Thyroid gland (tissue), 4 donors: ENCODE measurements around the gene ANKRD13C. TPM values are rescaled to one million over a fixed set of nuclear protein-coding genes. Genes with fewer than 3 reads are reported as not detected.
"Not testable (repeated sequence)": the region's sequence is repeated elsewhere in the genome, so short reads cannot be mapped to it uniquely, and the experiment has no call there.

ENCODE experiments used
- DNase-seq, 2 donors: peaks; one replicate each; pipeline ENCODE4 v3.0.0-alpha.2; 2019
- H3K27ac ChIP-seq, 3 donors: fragments of 200-600 bp; sonication (generic); 1 replicate in 2 of 3; 2 replicates in 1 of 3; pipeline ENCODE4 v1.5.1; 2016 to 2019; ENCODE audit warnings: mild to moderate bottlenecking in 1 of 3, moderate library complexity in 1 of 3
- H3K27me3 ChIP-seq: fragments of 200-600 bp; sonication (generic); one replicate; pipeline ENCODE4 v1.5.1; 2019
- H3K36me3 ChIP-seq, 2 donors: fragments of 200-600 bp; sonication (generic); one replicate each; pipeline ENCODE4 v1.5.1; 2016 to 2019
- H3K4me1 ChIP-seq, 2 donors: fragments of 200-600 bp; sonication (generic); one replicate each; pipeline ENCODE4 v1.5.1; 2017 to 2019
- H3K4me3 ChIP-seq, 3 donors: fragments of 200-600 bp; sonication (generic); replicated peaks in 1 of 3; 1 replicate in 2 of 3; 2 replicates in 1 of 3; pipeline ENCODE4 v1.5.1; 2016; ENCODE audit warnings: mild to moderate bottlenecking in 1 of 3
- H3K9me3 ChIP-seq: fragments of 200-600 bp; sonication (generic); one replicate; pipeline ENCODE4 v1.5.1; 2017
- POLR2A ChIP-seq, 2 donors: fragments of 450-650 bp; IDR thresholded peaks; one replicate each; pipeline ENCODE4 v1.6.1; 2017; ENCODE audit warnings: antibody characterized with exemption in 2 of 2, mild to moderate bottlenecking in 2 of 2, moderate library complexity in 1 of 2
- WGBS, 2 donors: methylation state at CpG; one replicate each; pipeline ENCODE4 v1.1.5; 2017; 5-methylcytosine and 5-hydroxymethylcytosine counted together
- intact Hi-C: fragments of 100-400 bp; cut with DNase I; formaldehyde crosslinking; loops from one replicate; pipeline ENCODE4 v1.15.1; 2023
- total RNA-seq, 4 donors: library from RNA; depleted of rRNA; stranded (reverse); fragments of >200 nt; gene quantifications; one replicate each; pipeline ENCODE4 v1.2.3, GENCODE V29; 2016
- TF ChIP-seq, protein P1 (sequence below), 6 experiments: fragments of 200-600 bp in 3 of 6; fragments of 450-650 bp in 3 of 6; sonication (generic) in 3 of 6; IDR thresholded peaks; one replicate each; pipeline ENCODE4 v1.5.1; 2016 to 2019; ENCODE audit warnings: antibody characterized with exemption in 6 of 6, mild to moderate bottlenecking in 2 of 6, inconsistent platforms in 1 of 6, moderate library complexity in 1 of 6

ANKRD13C gene
- total RNA-seq, 4 donors from 2014 or later = 26.5 to 37.2 (median 29.6) TPM

DNA sequence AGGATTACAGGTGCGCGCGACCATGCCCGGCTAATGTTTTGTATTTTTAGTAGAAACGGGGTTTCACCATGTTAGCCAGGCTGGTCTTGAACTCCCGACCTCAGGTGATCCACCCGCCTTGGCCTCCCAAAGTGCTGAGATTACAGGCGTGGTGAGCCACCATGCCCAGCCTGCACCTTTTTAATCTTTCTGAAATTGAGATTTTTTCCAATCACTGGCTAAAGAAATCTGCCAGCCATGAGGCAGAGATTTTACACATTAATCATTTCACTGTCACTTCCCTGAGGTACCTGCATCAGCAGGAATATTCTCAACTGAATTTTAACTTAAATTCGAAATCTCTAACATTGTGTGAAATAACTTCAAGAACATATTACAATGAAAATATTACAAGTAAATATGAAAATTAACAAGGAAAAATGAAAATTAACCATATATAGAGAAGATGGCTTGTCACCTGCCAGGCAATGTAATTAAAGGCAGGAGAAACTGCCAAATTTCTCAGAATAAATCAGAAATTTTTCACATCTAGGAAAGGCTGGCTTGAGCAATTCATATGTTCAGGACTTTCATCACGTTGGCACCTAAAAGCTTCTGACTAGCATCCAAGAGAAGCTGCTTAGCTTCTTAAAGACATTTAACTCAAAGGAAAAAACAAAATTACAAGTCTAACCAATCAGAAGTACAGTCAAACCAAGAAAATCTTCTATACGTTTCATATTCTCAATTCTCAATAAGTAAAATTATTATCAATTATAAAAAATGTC, 5.9 kb downstream of the ANKRD13C start:
- Histone ChIP-seq H3K4me3 (no peak overlapping the region), H3K27me3 (no peaks in the 10 kb centered on the region), H3K4me1 (peaks cover 12 to 16% of the 10 kb centered on the region in 2 donors), H3K36me3 (no peaks in the 10 kb centered on the region), H3K9me3 (no peaks in the 10 kb centered on the region), H3K27ac (no peak overlapping the region)
- whole genome bisulfite sequencing, 2 donors = 92% methylated on average over 11 of the region's 11 CpGs
- TF ChIP-seq POLR2A (IDR thresholded peaks at IDR 0.05) = no peak
- TF ChIP-seq, protein P1, sequence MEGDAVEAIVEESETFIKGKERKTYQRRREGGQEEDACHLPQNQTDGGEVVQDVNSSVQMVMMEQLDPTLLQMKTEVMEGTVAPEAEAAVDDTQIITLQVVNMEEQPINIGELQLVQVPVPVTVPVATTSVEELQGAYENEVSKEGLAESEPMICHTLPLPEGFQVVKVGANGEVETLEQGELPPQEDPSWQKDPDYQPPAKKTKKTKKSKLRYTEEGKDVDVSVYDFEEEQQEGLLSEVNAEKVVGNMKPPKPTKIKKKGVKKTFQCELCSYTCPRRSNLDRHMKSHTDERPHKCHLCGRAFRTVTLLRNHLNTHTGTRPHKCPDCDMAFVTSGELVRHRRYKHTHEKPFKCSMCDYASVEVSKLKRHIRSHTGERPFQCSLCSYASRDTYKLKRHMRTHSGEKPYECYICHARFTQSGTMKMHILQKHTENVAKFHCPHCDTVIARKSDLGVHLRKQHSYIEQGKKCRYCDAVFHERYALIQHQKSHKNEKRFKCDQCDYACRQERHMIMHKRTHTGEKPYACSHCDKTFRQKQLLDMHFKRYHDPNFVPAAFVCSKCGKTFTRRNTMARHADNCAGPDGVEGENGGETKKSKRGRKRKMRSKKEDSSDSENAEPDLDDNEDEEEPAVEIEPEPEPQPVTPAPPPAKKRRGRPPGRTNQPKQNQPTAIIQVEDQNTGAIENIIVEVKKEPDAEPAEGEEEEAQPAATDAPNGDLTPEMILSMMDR (IDR thresholded peaks at IDR 0.05) = no peak
- DNase-seq = no peak
- intact Hi-C loops = no loop called here

DNA sequence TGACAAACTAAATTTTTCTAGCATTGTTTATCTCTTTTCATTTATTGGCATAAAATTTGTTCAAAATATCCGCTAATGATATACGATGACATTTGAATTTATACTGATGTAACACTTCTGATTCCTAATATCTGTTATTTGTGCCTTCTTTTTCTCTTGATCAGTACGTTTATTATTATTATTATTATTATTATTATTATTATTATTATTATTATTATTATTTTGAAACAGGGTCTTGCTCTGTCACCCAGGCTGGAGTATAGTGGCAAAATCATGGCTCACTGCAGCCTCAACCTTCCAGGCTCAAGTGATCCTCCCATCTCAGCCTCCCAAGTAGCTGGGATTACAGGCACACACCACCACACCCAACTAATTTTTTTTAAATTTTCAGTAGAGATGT, 14.9 kb downstream of the ANKRD13C start:
- intact Hi-C loops = not testable (repeated sequence)

DNA sequence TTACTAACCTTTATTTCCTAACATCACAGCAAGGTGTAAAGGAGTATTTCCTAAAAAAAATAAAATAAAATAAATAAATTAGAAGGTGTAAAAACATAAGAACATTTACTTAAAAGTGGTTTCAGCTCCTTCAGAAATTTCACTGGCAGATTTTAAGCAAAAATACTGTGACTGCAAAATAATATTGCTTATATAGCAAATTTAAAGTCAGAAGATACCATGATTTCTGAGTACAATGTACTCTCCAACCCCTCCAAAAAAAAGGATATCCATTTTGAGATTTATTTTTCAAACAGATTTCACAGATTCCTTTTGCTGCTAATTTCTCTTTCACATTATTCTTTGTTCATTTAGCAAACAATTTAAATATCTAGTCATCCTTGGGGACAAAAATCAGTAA, 18.5 kb downstream of the ANKRD13C start:
- Histone ChIP-seq H3K4me1 (no peaks in the 10 kb centered on the region), H3K4me3 (no peak overlapping the region), H3K36me3 (peaks cover 0 to 6% of the 10 kb centered on the region in 2 donors), H3K9me3 (no peaks in the 10 kb centered on the region), H3K27ac (no peak overlapping the region), H3K27me3 (no peaks in the 10 kb centered on the region)
- intact Hi-C loops = no loop called here
- DNase-seq = no peak
- TF ChIP-seq, protein P1 (IDR thresholded peaks at IDR 0.05) = no peak
- no peak for TF ChIP-seq POLR2A (IDR thresholded peaks at IDR 0.05)

More for the DNA sequence above, 14.9 kb downstream of the ANKRD13C start:
- not testable (repeated sequence) for H3K4me1 ChIP-seq, H3K36me3 ChIP-seq, H3K27ac ChIP-seq, H3K9me3 ChIP-seq, H3K4me3 ChIP-seq, H3K27me3 ChIP-seq, DNase-seq
- WGBS, 2 donors = 95 to 99% methylated on average over 3 of the region's 3 CpGs

DNA sequence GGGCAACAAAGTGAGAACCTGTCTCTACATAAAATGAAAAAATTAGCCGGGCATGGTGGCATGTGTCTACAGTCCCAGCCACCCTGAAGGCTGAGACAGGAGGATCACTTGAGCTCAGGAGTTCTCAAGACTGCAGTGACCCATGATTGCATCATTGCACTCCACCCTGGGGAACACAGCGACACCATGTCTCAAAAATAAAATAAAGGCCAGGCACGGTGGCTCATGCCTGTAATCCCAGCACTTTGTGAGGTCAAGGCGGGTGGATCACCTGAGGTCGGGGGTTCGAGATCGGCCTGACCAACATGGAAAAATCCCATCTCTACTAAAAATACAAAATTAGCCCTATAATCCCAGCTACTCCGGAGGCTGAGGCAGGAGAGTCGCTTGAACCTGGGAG, 20.1 kb downstream of the ANKRD13C start:
- no peak for TF ChIP-seq POLR2A (IDR thresholded peaks at IDR 0.05)
- TF ChIP-seq, protein P1 (IDR thresholded peaks at IDR 0.05) = no peak
- intact Hi-C loops = no loop called here
- no peak for DNase-seq

DNA sequence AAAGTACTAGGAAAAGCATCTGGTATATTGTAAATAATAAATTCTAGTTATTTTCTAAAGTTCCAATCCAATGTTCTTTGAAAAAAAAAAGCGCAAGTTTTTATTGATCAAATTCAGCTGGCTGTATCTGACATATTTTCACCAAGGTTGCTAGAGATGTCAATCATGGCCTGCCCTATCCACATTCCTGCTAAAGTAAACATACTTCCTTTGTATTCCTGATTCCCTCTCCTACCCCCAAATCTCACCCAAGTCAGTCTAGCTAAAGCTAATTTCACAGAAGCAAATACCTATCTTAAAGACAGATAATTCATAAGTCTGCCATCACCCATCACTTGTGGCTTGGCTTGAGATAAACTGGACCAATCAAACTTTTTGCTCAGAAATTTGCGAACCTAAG, 21.3 kb downstream of the ANKRD13C start:
- intact Hi-C loops = no loop called here
- WGBS, 2 donors = 99 to 100% methylated on average over 2 of the region's 2 CpGs
- Histone ChIP-seq H3K27me3 (no peaks in the 10 kb centered on the region), H3K27ac (no peak overlapping the region), H3K4me1 (no peaks in the 10 kb centered on the region), H3K36me3 (peaks cover 0 to 6% of the 10 kb centered on the region in 2 donors), H3K4me3 (no peak overlapping the region), H3K9me3 (no peaks in the 10 kb centered on the region)
- TF ChIP-seq, protein P1 (IDR thresholded peaks at IDR 0.05) = no peak
- no peak for TF ChIP-seq POLR2A (IDR thresholded peaks at IDR 0.05)
- no peak for DNase-seq

More for the DNA sequence above, 20.1 kb downstream of the ANKRD13C start:
- Histone ChIP-seq H3K4me1 (no peaks in the 10 kb centered on the region), H3K27me3 (no peaks in the 10 kb centered on the region), H3K36me3 (peaks cover 0 to 6% of the 10 kb centered on the region in 2 donors), H3K4me3 (no peak overlapping the region), H3K27ac (no peak overlapping the region), H3K9me3 (no peaks in the 10 kb centered on the region)
- 94 to 96% methylated on average over 9 of the region's 9 CpGs for WGBS, 2 donors
